HepG2 (cell line): Measurements from ENCODE around the gene ICAM5. TPM values are rescaled to one million over a fixed set of nuclear protein-coding genes. Genes with fewer than 3 reads are reported as not detected.

Experiments
- BATF2 ChIP-seq: sonication (generic); formaldehyde crosslinking; IDR thresholded peaks from 2 replicates; pipeline ENCODE4 v1.8.0; 2022; ENCODE audit warnings: mild to moderate bottlenecking, missing genetic modification reagents, moderate library complexity
- FOXO4 ChIP-seq: sonication (generic); formaldehyde crosslinking; conservative IDR thresholded peaks from 2 replicates; pipeline ENCODE4 v1.8.1; 2023; ENCODE audit warnings: missing genetic modification reagents
- GATA4 ChIP-seq: sonication (generic); IDR thresholded peaks from 2 replicates; pipeline ENCODE4 v1.6.1; 2016; ENCODE audit warnings: antibody characterized with exemption, low read depth, borderline replicate concordance
- GMEB2 ChIP-seq: IDR thresholded peaks from 2 replicates; pipeline ENCODE4 v1.6.1; 2016; ENCODE audit warnings: missing biosample characterization, missing genetic modification reagents, low read depth
- HDAC6 ChIP-seq: fragments of 200-600 bp; sonication (generic); IDR thresholded peaks from 2 replicates; pipeline ENCODE4 v1.7.0; 2017; ENCODE audit warnings: mild to moderate bottlenecking, antibody characterized with exemption, low read length, low read depth
- KIAA2018 ChIP-seq: sonication (generic); formaldehyde crosslinking; IDR thresholded peaks from 2 replicates; pipeline ENCODE4 v1.5.0; 2020; ENCODE audit warnings: mild to moderate bottlenecking, missing genetic modification reagents, borderline replicate concordance
- KLF11 ChIP-seq: IDR thresholded peaks from 2 replicates; pipeline ENCODE4 v1.6.1; 2016; ENCODE audit warnings: missing compliant biosample characterization
- MAF1 ChIP-seq: sonication (generic); formaldehyde crosslinking; IDR thresholded peaks from 2 replicates; pipeline ENCODE4 v1.5.0; 2020; ENCODE audit warnings: missing genetic modification reagents, borderline replicate concordance
- MEF2D ChIP-seq: sonication (generic); formaldehyde crosslinking; IDR thresholded peaks from 2 replicates; pipeline ENCODE4 v1.5.1; 2020; ENCODE audit warnings: mild to moderate bottlenecking, missing genetic modification reagents
- RAD51 ChIP-seq: fragments of 450-650 bp; IDR thresholded peaks from 2 replicates; pipeline ENCODE4 v1.6.1; 2016; ENCODE audit warnings: borderline replicate concordance
- RBM22 ChIP-seq: fragments of 200-400 bp; formaldehyde crosslinking; optimal IDR thresholded peaks from 2 replicates; pipeline ENCODE3; 2017; ENCODE audit warnings: mild to moderate bottlenecking, low read length, moderate library complexity
- SIX4 ChIP-seq: sonication (generic); formaldehyde crosslinking; IDR thresholded peaks from 2 replicates; pipeline ENCODE4 v1.4.0; 2020; ENCODE audit warnings: missing genetic modification reagents
- SP1 ChIP-seq, 2 experiments: fragments of 450-650 bp in 1 of 2; sonication (generic) in 1 of 2; formaldehyde crosslinking in 1 of 2; IDR thresholded peaks; 2 replicates each; pipeline versions ENCODE4 v1.4.0 to v1.6.1; 2016 to 2020; ENCODE audit warnings: missing genetic modification reagents in 1 of 2
- YEATS4 ChIP-seq: sonication (generic); formaldehyde crosslinking; IDR thresholded peaks from 2 replicates; pipeline ENCODE4 v1.4.0; 2020; ENCODE audit warnings: missing genetic modification reagents, borderline replicate concordance
- ZNF597 ChIP-seq: sonication (generic); formaldehyde crosslinking; IDR thresholded peaks from 2 replicates; pipeline ENCODE4 v1.5.0; 2020; ENCODE audit warnings: missing genetic modification reagents
- ZSCAN20 ChIP-seq: sonication (generic); formaldehyde crosslinking; IDR thresholded peaks from 2 replicates; pipeline ENCODE4 v1.4.0; 2020; ENCODE audit warnings: missing genetic modification reagents, mild to moderate bottlenecking, borderline replicate concordance
- polyA plus RNA-seq, 8 experiments: library from polyadenylated mRNA; depleted of rRNA in 3 of 8; stranded (reverse) in 7 of 8; unstranded in 1 of 8; fragments of >200 nt; fragmentation: Illumina TruSeq in 4 of 8; extraction: Trizol in 4 of 8; gene quantifications; 2 replicates each; pipeline versions ENCODE4 v1.2.1 to v1.2.3, GENCODE V29; 2011 to 2016; ENCODE audit warnings: low read depth in 4 of 8, missing spikeins in 1 of 8, mixed read lengths in 1 of 8; ENCODE audit not compliant: insufficient read depth in 1 of 8
- total RNA-seq, 5 experiments: library from RNA; depleted of rRNA; stranded (reverse); fragments of >200 nt; fragmentation: Illumina TruSeq; extraction: Trizol; gene quantifications; 2 replicates each; pipeline ENCODE4 v1.2.3, GENCODE V29; 2016; ENCODE audit warnings: low read depth in 1 of 5

Gene ICAM5
- total and polyA plus RNA-seq, 2 of the 13 experiments (the other 11 are each of a cell fraction or from before 2014, with no cell fraction given) = 0.46 to 1.6 TPM

GRCh38 chr19:10334588-10335351 is 45.0 kb downstream of the ICAM5 start (continued):
- TF ChIP-seq SP1 (IDR thresholded peaks at IDR 0.05) (no peak), SP1 (CRISPR knock-in tag; IDR thresholded peaks at IDR 0.05) (peak; percentile 75), KIAA2018 (CRISPR knock-in tag) (no peak), SIX4 (CRISPR knock-in tag) (no peak), ZNF597 (CRISPR knock-in tag) (0 out of 2 replicates have a peak, but pooled peaks have one; percentile 51), MEF2D (CRISPR knock-in tag) (peak; percentile 47; the same call in 1 of the 2 replicates), MAF1 (CRISPR knock-in tag) (peak; percentile 34), HDAC6 (no peak), GATA4 (0 out of 2 replicates have a peak, but pooled peaks have one; percentile 53), RBM22 (peak; percentile 20), BATF2 (CRISPR knock-in tag) (no peak), FOXO4 (CRISPR knock-in tag) (no peak), RAD51 (no peak), ZSCAN20 (CRISPR knock-in tag) (no peak), GMEB2 (no peak), YEATS4 (peak; percentile 44; the same call in 1 of the 2 replicates), KLF11 (CRISPR knock-in tag) (no peak)
